ENCODE measurements around the gene GDPD4.

The GDPD4 gene

DNA sequence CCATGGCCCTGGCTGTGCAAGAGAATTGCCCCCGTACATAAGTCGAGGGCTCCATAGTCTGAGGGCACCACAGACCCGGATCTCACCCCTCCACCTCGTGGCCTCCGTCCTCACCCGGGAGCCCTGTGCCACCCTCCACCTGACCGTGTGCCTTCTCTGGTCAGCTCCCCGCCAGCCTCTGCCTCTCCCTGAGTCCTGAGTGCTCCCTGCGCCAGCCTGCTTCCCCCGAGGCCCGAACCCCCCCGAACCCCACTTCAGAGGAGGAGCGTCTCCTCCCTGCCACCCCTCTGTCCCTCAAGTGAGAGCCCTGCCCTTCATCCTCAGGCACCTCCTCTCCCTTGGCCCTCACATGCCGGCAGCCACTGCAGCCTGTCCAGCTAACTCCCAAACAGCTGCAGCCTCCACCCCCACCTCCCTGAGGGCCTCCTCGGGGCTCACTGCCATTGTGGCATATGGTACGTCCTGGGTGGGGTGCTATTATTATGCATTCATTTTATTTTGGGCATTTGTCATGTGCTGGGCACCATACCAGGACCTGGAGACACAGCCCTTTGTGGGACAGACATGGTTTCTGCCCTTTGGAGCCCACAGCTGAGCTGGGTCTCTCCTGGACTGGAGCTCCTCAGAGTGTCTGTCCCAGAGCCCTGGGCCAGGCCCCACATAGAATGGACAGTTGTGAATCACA lies 106.3 kb downstream of the GDPD4 start:
- no peaks in the 10 kb centered on the region for H3K9me3 Mint-ChIP-seq
- no peak overlapping the region for H3K27ac Mint-ChIP-seq
- no peaks in the 10 kb centered on the region for H3K4me1 Mint-ChIP-seq
- no peak overlapping the region for H3K4me3 Mint-ChIP-seq
- no peaks in the 10 kb centered on the region for H3K27me3 Mint-ChIP-seq
- H3K36me3 Mint-ChIP-seq, result no peaks in the 10 kb centered on the region

DNA sequence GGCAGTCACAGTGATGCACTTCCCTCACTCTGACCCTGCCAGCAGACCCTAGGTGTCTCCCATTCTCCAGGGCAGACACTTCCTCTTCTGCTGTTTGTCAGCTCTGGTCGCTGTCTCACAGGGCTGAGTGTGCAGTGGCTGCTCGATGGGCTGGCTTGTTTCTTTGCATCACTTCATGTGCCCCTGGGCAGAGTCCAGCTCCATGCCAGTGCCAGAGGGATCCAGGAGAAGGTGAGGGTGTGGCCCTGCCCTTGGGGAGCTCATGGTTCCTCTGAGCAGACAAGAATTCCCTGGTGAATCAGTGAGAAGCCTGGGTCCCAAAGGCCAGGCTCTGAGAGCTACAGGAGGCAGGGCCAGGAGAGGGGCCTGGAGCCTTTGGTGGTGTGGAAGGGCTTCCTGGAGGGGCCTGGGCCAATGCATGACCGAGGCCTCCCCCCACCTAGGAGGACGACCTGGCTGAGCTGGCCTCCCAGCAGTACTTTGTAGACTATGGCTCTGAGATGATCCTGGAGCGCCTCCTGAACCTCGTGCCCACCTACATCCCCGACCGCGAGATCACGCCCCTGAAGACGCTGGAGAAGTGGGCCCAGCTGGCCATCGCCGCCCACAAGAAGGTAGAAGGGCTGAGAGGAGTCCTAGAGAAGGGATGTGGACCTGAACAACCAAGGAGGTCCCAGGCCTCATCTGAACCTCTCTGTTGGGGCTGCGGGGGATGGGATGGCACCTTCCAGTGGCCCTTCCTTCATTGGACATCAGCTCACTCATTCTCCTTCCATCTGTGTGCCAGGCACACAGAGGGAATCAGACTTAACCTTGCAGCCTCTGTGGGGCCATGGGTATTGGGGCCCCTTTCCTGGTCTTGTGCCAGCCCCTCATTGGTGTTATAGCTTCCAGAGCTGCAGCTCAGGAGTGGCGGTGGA lies 107.3 kb downstream of the GDPD4 start:
- Mint-ChIP-seq H3K27ac (no peak overlapping the region), H3K27me3 (no peaks in the 10 kb centered on the region), H3K4me3 (no peak overlapping the region), H3K4me1 (no peaks in the 10 kb centered on the region), H3K36me3 (no peaks in the 10 kb centered on the region), H3K9me3 (no peaks in the 10 kb centered on the region)

DNA sequence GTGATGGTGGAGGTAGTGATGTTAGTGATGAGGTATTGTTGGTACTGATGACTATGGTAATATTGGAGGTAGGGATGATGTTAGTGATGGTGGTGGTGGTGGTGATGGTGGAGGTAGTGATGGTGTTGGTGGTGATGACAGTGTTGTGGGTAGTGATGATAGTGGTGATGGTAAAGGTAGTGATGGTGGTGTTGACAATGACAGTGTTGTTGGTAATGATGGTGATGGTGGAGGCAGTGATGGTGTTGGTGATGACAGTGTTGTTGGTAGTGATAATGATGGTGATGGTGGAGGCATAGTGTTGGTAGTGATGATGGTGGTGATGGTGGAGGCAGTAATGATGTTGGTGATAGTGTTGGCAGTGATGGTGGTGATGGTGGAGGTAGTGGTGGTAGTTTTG lies 108.3 kb downstream of the GDPD4 start:
- Mint-ChIP-seq H3K27ac (no peak overlapping the region), H3K9me3 (no peaks in the 10 kb centered on the region), H3K4me3 (no peak overlapping the region), H3K36me3 (no peaks in the 10 kb centered on the region), H3K27me3 (no peaks in the 10 kb centered on the region), H3K4me1 (no peaks in the 10 kb centered on the region)

DNA sequence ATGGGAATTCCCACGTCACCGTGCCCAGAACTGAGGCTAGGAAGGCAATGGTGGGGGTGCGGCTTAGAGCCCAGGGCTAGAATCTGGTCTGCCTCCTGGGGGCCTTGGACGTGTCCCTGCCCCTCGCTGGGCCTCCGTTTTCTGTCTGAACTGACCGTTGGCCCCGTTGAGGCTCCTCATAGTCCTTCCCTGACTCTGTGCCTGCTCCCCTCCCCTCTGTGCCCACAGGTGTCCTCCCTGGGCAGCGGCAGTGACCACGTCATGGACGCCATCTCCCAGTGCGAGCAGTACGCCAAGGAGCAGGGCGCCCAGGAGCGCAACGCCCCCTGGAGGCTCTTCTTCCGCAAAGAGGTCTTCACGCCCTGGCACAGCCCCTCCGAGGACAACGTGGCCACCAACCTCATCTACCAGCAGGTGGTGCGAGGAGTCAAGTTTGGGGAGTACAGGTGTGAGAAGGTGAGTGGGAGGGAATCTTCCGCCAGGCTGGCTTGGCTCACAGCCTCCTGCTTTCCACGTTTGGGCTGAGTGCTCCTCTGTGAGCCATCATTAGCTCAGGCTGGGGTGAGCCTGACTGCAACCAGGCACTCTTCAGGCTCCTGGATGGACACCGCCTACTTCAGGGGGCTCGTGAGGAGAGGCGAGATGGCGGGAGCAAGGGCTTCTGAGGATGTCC lies 109.5 kb downstream of the GDPD4 start:
- Mint-ChIP-seq H3K4me1 (no peaks in the 10 kb centered on the region), H3K36me3 (no peaks in the 10 kb centered on the region), H3K4me3 (no peak overlapping the region), H3K27ac (no peak overlapping the region), H3K9me3 (no peaks in the 10 kb centered on the region), H3K27me3 (no peaks in the 10 kb centered on the region)

DNA sequence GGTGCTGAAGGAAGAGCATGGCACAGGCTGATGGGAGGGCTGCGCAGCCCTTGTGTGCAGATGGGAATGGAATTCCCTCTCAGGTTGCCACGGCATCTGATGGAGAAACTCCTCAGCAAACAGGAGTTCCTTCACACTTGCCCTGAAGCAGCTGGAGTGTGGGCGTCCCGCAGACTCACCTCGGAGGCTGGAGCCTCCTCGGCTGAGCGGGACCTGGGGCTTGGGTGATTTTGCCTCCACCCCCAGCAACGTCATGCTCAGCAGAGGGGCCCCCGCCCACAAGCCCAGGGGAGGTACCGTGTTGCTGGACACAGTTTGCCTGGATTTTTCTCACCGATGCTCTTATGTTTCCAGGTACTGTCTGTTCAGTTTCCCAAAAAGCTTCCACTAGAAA lies 110.1 kb downstream of the GDPD4 start:
- no peak overlapping the region for H3K27ac Mint-ChIP-seq
- no peak overlapping the region for H3K4me3 Mint-ChIP-seq
- no peaks in the 10 kb centered on the region for H3K36me3 Mint-ChIP-seq
- H3K9me3 Mint-ChIP-seq, result no peaks in the 10 kb centered on the region
- H3K4me1 Mint-ChIP-seq, result no peaks in the 10 kb centered on the region
- H3K27me3 Mint-ChIP-seq, result no peaks in the 10 kb centered on the region

DNA sequence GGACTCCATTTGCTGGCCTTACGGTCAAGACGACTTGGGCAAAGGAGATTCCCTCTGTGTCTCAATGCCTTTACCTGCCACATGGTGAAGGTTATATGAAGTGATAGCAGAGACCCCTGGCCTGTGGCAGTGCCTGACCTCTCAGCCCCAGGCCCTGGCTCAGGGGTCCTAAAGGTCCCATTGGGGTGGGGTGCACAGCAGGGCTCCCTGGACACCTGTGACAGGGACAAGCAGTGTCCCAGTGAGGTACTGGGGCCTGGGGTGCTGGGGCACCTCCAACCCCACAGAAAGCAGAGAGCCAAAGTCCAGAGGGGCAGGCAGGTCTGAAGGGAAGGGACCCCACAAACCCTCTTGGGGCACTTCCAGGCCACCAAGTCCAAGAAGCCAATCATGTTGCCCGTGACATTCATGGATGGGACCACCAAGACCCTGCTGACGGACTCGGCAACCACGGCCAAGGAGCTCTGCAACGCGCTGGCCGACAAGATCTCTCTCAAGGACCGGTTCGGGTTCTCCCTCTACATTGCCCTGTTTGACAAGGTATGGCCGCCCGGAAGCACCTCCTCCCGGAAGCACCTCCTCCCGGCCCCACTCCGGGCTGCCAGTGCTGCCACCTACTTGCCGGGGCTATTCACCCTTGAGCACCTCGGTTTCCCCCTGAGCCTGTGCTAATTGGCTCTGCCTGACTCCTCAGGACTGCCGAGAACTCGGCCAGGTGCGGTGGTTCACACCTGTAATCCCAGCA lies 111.0 kb downstream of the GDPD4 start:
- H3K27me3 Mint-ChIP-seq, result no peaks in the 10 kb centered on the region
- H3K4me1 Mint-ChIP-seq, result no peaks in the 10 kb centered on the region
- H3K4me3 Mint-ChIP-seq, result no peak overlapping the region
- no peak overlapping the region for H3K27ac Mint-ChIP-seq
- H3K9me3 Mint-ChIP-seq, result no peaks in the 10 kb centered on the region
- H3K36me3 Mint-ChIP-seq, result no peaks in the 10 kb centered on the region

DNA sequence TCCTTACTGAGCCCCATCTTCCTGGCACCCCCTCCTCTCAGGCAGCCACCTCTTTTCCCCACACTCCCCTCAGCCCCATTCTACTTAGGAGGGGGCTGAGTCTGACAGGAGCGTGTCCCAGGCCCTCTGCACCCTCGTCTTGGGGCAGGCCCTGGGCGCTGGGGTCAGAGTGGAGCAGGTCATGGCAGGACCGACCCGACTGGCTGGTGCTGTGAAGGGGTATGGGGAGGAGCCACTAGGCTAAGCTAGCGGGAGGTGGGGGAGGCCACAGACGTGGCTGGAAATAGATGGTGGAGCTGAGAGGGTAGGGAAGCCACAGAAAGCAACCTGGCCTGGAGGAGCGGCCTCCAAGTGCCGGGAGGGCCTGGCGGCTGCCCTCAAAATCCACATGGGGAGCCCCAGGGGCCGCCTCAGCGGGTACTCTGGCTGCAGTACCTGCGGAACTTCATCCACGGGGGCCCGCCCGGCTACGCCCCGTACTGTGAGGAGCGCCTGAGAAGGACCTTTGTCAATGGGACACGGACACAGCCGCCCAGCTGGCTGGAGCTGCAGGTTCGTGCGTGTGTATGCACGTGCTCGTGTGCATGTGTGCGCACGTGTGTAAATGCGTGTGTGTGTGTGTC lies 111.8 kb downstream of the GDPD4 start:
- H3K4me3 Mint-ChIP-seq, result no peak overlapping the region
- H3K36me3 Mint-ChIP-seq, result no peaks in the 10 kb centered on the region
- no peaks in the 10 kb centered on the region for H3K4me1 Mint-ChIP-seq
- H3K9me3 Mint-ChIP-seq, result no peaks in the 10 kb centered on the region
- H3K27ac Mint-ChIP-seq, result no peak overlapping the region
- H3K27me3 Mint-ChIP-seq, result no peaks in the 10 kb centered on the region

DNA sequence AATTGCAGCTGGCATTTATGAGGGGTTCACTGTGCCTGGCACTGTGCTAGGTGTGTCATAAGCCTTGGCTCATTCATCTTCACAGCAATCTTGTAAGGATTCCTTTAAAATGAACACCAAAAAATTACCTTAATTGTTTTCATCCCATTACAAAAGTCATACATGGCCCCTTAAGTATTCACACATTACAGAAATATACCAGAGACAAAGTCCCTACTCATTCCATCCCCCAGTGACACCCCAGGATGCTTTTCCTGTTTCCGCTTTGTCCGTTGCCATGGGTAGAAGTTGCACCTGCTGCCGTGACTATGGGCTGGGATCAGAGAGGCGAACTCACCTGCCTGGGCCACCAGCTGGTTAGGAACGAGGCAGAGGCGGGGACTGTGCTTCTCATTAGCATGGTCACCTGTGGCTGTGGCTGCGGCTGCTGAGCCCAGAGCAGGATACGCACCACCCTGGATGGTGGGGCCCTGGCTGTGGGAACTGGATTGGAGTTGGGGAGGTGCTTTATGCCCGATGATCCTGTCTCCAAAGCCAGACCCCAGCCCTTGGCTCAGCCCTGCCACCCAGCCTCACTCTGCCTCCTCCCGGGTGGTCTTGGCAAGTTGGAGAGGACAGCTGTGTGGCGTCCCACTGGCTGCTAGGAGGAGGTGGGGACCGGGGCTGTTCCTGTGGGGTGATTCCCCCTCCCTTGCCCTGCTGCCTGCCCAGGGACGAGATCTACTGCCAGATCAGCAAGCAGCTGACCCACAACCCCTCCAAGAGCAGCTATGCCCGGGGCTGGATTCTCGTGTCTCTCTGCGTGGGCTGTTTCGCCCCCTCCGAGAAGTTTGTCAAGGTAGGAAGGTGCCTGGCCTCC lies 112.6 kb downstream of the GDPD4 start:
- Mint-ChIP-seq H3K36me3 (no peaks in the 10 kb centered on the region), H3K9me3 (no peaks in the 10 kb centered on the region), H3K27me3 (no peaks in the 10 kb centered on the region), H3K27ac (no peak overlapping the region), H3K4me3 (no peak overlapping the region), H3K4me1 (no peaks in the 10 kb centered on the region)

DNA sequence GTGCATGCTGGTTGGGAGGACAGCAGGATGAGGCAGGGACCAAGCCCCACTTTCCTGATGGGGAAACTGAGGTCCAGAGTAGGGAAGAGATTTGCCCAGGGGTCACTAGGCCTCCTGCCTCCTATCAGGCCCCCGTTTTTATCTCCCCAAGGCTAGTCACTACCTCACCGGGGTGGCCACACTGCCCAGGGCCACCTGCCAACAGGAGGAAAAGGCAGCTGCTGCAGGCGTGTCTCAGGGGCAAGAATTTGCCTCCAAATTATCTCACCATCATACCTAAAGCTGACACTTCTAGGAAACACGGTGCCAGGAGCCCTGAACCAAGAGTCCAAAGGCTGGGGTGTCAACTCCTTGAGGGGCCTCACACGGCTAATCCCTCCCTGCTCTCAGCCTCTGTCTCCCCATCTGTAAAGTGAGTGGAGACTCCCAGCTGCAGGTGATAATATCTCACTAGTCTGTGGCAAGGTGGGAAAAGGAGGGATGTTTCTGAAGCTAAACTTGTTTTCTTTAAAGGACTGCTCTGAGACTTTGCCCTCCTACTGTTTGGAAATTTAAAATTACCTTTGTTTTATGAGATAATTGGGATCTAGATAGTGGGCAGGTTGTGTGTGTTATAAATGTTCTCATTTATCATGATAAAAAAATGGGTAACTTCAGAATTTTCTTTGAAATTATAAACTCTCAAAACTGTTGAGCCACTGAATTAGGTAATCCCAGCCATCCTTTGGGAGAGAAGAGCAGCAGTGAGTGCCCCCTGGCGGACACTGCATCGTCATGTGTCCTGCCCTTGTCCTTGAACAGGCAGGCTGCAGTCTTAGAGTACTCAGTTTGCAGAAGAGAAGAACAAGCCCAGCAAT lies 113.5 kb downstream of the GDPD4 start:
- Mint-ChIP-seq H3K27ac (no peak overlapping the region), H3K36me3 (no peaks in the 10 kb centered on the region), H3K4me3 (no peak overlapping the region), H3K4me1 (no peaks in the 10 kb centered on the region), H3K9me3 (no peaks in the 10 kb centered on the region), H3K27me3 (no peaks in the 10 kb centered on the region)

DNA sequence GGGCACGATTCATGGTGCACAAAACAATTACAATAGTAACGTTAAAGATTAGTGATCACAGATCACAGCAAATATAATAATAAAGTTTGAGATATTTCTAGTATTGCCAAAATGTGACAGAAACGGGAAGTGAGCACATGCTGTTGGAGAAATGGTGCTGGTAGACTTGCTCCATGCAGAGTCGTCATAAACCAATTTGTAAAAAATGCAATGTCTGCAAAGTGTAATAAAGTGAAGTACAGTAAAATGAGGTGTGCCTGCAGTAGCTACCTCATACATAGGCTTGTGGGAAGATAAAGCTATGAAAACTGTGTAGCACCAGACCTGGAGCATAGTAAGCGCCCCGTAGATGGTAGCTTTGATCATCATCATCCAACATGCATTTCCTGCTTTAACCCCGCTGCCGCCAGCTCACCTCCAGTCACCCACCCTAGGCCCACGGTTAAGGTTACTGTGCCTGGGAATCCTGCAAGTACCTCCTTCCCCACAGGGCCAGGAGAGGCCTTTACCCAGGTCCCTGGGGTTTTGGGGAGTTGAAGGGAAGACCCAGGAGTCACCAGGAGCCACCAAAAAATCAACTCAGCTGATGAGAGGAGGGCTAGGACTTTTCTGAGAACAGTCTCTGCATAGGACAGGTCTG lies 114.3 kb downstream of the GDPD4 start:
- no peaks in the 10 kb centered on the region for H3K9me3 Mint-ChIP-seq
- no peaks in the 10 kb centered on the region for H3K36me3 Mint-ChIP-seq
- no peak overlapping the region for H3K4me3 Mint-ChIP-seq
- H3K27me3 Mint-ChIP-seq, result no peaks in the 10 kb centered on the region
- no peaks in the 10 kb centered on the region for H3K4me1 Mint-ChIP-seq
- H3K27ac Mint-ChIP-seq, result no peak overlapping the region

DNA sequence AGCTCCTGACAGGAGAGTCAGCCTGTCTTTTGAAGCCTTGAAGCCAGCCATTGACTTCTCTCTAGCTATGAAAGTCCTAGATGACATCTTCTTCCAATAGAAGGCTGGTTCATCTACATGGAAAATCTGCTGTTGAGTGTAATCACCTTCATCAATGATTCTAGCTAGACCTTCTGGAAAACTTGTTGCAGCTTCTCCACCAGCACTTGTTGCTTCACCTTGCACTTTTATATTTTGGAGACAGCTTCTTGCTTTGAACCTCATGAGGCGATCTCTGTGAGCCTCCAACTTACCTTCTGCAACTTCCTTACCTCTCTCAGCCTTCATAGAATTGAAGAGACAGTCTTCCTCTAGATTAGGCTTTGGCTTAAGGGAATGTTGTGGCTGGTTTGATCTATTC lies 115.2 kb downstream of the GDPD4 start:
- no peak overlapping the region for H3K4me3 Mint-ChIP-seq
- no peaks in the 10 kb centered on the region for H3K9me3 Mint-ChIP-seq
- H3K27ac Mint-ChIP-seq, result no peak overlapping the region
- H3K36me3 Mint-ChIP-seq, result no peaks in the 10 kb centered on the region
- H3K4me1 Mint-ChIP-seq, result no peaks in the 10 kb centered on the region
- no peaks in the 10 kb centered on the region for H3K27me3 Mint-ChIP-seq

DNA sequence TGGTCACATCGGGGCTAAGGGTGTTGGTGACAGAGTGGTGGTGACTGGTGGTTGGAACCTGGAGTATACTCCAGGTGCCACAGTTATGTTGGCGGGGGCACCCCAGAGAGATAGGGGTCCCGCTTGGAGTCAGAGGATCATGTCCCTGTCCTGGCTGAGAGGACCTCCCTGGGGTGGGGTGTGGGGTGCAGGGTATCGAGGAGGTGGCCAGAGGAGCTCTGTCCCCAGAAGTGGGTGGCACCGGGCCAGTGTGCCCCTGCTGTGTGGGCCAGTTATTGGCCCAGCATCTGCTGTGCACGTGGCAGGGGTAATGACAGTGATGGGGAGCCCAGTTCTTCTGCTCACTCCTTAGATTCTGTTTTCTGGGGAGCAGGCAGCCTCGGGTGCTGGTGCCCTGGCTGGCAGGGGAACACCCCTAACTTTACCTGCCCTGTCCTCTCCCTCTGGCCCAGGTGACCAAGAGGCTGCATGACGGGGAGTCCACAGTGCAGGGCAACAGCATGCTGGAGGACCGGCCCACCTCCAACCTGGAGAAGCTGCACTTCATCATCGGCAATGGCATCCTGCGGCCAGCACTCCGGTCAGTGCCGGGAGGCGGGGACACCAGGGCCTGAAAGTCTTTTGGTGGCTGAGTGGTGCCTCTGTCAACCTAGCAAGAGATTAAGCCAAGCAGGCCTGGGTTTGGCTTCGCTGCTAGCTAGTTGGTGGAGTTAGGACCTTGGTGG lies 117.2 kb downstream of the GDPD4 start:
- Mint-ChIP-seq H3K9me3 (no peaks in the 10 kb centered on the region), H3K27ac (no peak overlapping the region), H3K36me3 (no peaks in the 10 kb centered on the region), H3K4me3 (no peak overlapping the region), H3K27me3 (no peaks in the 10 kb centered on the region), H3K4me1 (no peaks in the 10 kb centered on the region)

DNA sequence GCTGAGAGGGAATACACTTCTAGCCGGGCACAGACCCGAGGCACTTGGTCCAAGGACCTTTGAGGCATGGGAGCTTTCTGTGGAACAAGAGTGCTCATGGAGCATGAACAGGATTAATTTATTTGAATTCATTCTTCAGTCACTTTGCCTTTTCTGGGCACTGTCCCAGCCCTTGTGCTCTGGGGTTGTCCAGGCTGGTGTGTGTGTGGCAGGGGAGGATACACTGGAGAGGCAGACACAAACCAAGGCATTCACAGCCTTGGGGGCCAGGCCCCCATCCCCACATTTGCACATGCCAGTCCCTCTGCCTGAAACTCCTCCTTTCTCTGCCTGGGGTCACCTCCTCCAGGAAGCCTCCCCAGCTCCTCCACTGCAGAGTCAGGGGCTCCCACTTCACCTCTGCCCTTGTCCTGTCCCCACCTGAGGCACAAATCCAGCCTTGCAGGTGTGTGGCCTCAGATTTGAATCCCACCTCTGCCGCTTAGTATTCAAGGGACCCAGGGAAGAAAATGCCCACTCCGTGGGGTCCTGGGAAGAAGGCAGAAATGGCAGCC lies 118.0 kb downstream of the GDPD4 start:
- H3K4me1 Mint-ChIP-seq, result no peaks in the 10 kb centered on the region
- H3K27me3 Mint-ChIP-seq, result no peaks in the 10 kb centered on the region
- H3K27ac Mint-ChIP-seq, result no peak overlapping the region
- H3K9me3 Mint-ChIP-seq, result no peaks in the 10 kb centered on the region
- H3K4me3 Mint-ChIP-seq, result no peak overlapping the region
- H3K36me3 Mint-ChIP-seq, result no peaks in the 10 kb centered on the region

Data from activated naive CD4-positive, alpha-beta T cell treated with anti-CD3 and anti-CD28 coated beads, Interleukin-2, amount 50 U/mL, for 24 hours (primary cell).